ENCODE results near the gene RPE65.
"Not testable (repeated sequence)": the region's sequence is repeated elsewhere in the genome, so short reads cannot be mapped to it uniquely, and the experiment has no call there.

RPE65 gene

GRCh38 chr1:68448365-68448764 is 1.4 kb downstream of the RPE65 start:
- DNase-seq: no peak

- DNase-seq: no peak
These were observed 4.0 kb downstream of the RPE65 start for GRCh38 chr1:68445709-68446108.

GRCh38 chr1:68442822-68443556 is 6.8 kb downstream of the RPE65 start:
- DNase-seq: peak; percentile 74 to 82 (median 80)

DNA sequence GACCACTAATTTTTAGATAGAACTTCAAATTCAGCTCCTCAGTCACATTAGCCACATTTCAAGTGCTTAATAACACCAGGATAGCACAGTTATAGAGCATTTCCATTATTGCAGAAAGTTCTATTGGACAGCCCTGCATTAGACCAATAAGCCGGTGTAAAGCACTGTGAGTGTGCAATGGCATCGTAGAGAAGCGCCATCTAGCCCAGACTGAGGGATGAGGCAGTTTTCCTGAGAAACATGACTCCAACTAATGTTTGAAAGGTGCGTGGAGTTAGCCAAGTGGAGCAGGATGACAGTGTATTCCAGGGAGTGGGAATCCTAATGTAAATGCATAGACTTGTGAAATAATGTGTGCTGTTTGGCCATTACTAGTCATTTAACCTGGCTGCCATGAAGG is 7.7 kb downstream of the RPE65 start:
- DNase-seq: no peak

DNA sequence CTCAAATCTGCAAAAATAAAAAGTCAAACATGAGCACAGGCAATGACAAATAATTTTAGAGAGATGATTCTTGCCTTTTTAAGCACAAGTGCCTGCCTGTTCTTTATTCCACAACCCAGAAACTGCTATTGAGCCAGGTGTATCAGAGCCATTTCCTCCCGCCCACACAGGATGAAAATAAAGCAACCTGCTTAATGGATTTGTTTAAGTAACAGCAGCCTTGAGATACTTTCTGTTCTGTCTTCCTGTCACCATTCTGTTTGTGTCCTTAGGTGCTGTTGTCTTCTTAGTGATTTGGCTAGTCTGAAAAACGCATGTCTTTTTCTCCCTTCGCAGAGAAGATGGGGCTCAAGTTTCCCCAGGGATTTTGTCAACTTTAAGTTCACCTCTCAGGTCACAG is 11.4 kb downstream of the RPE65 start:
- no peak for DNase-seq

GRCh38 chr1:68433395-68433794 is 16.4 kb downstream of the RPE65 start:
- peak in 2 of 3 donors; percentile 17 to 32 for DNase-seq

DNA sequence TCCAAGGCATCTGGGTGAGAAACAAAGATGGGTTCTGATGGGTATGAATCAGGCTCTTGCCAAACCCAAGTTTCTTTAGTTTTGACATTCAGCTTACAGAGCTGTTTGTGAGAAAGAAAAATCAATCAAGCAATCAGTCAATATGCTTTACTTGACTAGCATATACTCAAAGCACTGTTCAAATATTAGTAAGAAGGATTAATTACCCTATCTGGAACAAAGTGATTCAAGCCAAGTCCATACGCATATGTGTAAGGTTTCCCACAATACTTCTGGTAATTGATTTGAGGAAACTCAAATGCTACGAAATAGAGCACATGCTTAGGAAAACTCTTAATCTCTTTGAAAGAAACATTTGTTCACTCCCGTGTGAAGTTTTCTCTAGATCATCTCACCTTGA is 18.7 kb downstream of the RPE65 start:
- DNase-seq: no peak

DNA sequence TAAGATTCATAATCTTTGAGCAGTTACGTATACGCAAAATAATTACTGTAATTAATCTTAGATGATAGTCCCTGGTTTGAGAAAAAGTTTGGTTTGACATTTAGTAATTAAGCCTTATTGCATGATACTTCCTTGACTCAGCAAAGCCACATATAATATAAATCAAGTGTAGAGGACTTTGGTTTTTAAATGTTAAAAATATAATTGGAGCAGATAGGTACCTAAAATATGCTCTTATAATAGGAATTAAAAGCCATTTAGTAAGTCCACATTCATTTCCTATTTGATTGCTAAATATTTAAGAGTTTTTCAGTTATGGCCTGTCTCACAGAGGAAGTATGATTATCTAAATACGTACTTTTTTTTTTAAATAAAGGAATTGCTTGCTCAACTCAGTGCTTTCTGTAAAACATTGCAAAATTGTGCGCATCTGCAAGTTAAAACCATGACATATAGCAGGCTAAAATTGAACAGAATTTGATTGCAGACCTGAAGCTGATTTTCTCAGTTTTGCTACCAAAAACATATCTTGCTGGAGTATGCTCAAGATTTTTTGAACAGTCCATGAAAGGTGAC is 20.4 kb downstream of the RPE65 start:
- peak; percentile 65 to 95 (median 93) for DNase-seq

DNA sequence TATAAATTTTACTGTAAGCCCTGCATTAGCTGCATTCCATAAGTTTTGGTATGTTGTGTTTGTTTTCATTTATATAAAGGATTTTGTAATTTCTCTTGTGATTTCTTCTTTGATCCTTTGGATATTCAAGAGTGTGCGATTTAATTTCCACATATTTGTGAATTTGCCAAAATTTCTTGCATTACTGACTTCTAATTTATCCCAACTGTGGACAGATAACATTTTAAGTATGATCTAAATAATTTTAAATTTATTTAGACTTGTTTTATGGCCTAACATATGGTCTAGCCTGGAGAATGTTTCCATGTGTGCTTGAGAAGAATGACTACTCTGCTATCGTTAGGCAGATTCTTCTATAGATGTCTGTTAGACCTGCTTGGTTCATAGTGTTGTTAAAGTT is 23.2 kb downstream of the RPE65 start:
- peak in 1 of 3 donors; percentile 18 for DNase-seq

DNA sequence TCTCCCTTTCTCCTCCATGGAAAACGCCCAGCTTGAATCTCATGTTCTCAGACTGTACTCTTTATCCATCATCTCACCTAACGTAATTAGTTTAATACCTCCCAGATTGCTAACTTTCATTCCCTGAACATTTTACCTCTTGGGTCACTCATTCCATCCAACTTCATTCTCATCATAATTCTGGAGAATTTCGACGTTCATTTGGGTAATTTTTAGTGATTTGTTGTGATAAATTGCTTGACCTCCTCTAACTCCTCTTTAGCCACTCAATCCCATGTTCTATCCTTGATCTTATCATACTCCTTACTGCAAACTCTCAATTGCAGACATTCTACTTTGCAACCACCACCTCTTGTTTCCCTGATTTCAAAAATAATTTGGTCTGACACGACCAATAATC is 28.4 kb downstream of the RPE65 start:
- no peak for DNase-seq

GRCh38 chr1:68409426-68409825 is 40.3 kb downstream of the RPE65 start:
- no peak for DNase-seq

GRCh38 chr1:68401506-68401905 is 48.2 kb downstream of the RPE65 start:
- no peak for DNase-seq

- DNase-seq: not testable (repeated sequence)
These were observed 54.2 kb downstream of the RPE65 start for GRCh38 chr1:68395575-68395974.

- not testable (repeated sequence) for DNase-seq
These were observed 57.3 kb downstream of the RPE65 start for GRCh38 chr1:68392474-68392873.

- peak in 1 of 3 donors; percentile 12 for DNase-seq
These were observed 63.8 kb downstream of the RPE65 start for GRCh38 chr1:68385798-68386524.

DNA sequence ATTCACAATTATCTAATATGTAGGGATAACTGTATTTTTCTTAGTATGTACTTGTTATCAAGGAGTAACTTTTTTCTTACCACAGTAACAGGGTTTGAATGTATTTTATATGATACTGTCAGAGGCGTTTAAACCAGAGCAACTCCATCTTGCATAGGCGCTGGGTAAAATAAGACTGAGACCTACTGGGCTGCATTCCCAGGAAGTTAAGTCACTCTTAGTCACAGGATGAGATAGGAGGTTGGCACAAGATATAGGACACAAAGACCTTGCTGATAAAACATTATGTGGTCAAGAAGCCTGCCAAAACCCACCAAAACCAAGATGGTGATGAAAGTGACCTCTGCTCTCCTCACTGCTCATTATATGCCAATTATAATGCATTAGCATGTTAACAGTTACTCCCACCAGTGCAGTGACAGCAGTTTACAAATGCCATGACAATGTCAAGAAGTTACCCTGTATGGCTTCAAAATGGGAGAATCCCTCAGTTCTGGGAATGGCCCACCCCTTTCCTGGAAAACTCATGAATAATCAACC is 64.8 kb downstream of the RPE65 start:
- peak in 1 of 3 donors; percentile 31 for DNase-seq

DNA sequence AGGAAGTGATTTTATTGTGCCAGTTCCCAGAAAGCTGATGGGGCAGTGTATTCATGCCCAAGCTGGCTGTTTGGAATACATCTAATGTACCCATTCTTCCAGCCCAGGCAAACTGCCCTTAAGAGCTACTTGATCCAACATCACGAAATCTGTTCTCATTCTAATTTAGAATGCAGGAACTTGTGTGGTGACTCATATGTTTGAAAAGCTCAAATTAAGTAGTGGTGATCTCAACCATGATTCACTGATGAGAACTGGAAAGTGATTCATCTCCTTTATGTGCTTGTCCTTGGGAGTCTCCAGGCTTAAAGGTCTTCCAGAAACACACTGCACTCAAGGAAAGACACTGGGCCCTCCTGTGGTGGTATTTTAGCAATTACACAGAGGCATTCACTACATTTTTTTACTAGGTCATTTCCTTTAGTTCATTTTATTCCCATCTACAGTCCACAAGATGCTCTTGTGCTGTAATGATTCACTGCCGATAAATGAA is 65.4 kb downstream of the RPE65 start:
- peak; percentile 84 to 98 (median 96) for DNase-seq

- peak in 1 of 3 donors; percentile 16 for DNase-seq
These were observed 66.7 kb downstream of the RPE65 start for GRCh38 chr1:68383092-68383491.

DNA sequence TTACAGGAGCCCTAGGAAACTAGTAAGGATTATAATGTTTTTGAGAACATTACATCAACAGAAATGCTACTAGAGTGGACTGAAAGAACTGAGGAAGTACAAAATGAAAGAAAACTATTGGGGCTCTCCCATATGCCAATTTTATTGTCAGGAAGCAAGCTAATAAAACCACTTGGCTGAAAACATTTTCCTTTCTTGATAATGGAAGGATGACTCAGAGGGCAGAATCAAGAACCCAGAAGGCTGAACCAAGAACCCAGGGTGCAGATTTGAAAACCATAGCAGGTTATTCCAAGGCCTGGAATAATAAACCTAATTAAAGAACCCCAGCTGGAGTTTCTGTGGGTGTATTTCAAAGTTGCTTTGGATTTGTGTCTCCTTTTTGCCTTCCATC is 70.7 kb downstream of the RPE65 start:
- DNase-seq: peak; percentile 32 to 67 (median 66)

Measured in suppressor macrophage treated with lipopolysaccharide for 1 hour (primary cell).